GM18498 (cell line): ENCODE results near the gene RECK.
"Not testable (repeated sequence)": the region's sequence is repeated elsewhere in the genome, so short reads cannot be mapped to it uniquely, and the experiment has no call there.

Experiments used
- ATAC-seq: cut with Tn5 transposase; IDR thresholded peaks from one replicate; pipeline ENCODE4 v1.9.1; 2021; ENCODE audit warnings: mild to moderate bottlenecking, moderate library complexity; ENCODE audit not compliant: unreplicated experiment

The RECK gene

DNA sequence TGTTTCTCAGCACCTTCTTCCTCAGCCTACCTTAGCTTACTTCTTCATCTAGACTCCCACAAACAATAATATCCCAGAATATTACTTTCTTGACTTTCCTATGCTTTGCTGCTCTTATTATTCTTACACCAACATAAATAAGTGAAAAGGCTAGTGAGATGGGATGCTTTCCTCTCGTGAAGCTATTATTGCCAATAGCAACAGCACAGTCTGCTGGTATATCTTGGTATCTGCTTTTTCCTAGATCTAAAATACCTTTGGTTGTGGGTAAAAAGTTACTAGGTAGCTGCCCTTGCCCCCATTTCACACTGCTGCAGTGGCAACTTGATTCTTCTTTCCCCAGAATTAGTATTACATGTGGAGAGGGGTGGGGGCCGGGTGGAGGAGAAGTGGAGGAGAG, 73.7 kb downstream of the RECK start:
- no peak for ATAC-seq

DNA sequence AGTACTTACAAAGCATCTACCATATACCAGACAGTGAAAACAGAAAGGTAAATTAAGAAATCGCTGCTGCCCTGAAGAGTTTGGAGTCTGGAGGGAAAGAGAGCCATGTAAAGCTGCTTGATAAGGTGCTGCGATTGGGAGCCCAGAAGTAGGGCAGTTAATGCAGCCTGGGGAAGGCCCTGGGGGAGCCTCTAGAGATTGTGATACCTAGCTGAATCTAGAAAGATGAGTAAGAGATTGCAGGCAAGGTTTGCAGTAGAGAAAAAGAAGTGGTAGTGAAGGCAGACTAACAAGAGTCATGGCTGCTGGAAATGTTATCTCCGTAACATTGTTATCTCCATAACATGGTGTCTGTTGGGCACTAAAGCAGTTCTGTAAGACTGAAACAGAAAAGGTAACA, 75.8 kb downstream of the RECK start:
- ATAC-seq = no peak

DNA sequence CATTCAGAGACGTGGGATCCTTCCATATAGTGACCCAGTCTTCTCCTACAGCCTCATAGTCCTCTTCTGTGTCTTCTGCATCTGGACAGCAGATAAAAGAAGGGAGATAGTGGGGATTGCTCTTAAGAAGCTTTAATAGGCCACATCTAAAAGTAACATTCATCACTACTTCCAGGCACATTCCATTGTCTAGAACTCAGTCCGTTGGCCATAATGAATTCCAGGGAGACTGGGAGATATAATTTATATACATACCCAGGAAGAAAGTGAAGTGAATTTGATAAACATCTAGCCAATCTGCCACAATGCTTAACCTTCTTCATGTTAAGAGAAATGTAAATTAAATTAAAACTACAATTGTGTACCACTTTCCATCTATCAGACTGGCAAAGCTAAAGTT, 77.3 kb downstream of the RECK start:
- ATAC-seq = no peak

DNA sequence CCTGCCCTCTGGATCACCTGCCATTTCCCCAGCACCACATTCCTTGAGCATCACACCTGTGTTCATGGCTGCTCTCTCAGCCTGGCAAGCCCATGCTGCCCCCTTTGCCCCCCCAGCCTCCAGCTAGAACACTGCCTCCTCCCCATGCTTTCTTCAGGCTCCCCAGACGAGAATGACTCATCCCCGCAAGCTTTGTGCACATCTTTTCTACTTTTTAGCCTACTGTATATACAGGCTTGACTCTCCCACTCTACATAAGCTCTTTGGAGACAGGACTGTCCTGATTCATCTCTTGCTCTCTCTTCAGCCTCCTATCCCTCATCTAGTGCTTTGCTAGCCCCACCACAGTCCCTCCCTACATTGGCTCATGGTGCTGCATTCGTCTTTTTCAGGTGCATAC, 79.9 kb downstream of the RECK start:
- ATAC-seq = no peak

DNA sequence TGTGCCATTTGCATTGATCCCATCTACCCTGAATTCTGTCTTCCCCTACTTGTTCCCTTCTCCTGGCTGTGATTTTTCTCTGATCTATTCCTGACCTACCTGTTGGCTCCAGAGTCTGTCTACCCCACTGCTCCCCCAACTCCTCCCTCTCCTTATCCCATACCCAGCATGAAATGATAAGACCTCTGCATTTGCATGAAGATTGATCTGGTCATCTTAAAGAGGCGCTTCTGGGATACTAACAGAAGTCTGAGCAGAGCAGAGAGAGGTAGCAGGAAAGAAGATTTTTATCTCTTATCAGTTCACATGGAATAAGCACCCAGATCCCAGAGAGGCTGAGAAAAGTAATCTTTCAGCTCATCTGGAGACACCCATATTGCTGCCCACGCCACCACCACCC, 81.5 kb downstream of the RECK start:
- ATAC-seq = no peak

DNA sequence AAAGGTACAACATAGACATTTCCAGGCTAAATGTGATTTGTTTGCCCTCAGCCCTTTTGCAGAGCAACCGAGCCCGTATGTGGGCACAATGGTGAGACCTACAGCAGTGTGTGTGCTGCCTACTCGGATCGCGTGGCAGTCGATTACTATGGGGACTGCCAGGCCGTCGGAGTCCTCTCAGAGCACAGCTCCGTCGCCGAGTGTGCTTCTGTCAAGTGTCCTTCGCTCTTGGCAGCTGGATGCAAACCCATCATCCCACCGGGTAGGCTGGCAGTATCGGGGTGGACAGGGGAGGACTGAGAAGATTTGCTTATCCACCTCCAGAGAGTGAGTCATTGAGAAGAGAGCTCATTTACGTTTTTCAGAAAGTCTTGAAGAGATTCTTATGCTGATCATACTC, 82.0 kb downstream of the RECK start:
- no peak for ATAC-seq

DNA sequence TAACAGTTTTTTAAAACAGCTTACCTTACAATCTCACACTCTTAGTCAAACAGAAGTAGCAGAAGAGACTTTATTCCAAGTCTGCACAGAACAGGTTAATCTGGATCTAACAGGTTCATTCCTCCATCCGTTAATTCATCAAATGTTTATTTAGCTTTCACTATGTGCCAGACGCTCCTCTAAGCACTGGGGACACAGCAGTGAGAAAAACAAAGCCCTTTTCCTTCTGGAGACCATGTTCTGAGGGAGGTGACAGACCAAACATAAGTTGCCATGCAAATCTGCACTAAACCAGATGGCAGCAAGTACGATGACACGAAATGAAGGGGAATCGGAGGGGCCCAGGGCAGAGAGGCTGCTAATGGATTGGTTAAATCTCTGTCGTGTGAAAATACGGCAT, 82.8 kb downstream of the RECK start:
- ATAC-seq = no peak

DNA sequence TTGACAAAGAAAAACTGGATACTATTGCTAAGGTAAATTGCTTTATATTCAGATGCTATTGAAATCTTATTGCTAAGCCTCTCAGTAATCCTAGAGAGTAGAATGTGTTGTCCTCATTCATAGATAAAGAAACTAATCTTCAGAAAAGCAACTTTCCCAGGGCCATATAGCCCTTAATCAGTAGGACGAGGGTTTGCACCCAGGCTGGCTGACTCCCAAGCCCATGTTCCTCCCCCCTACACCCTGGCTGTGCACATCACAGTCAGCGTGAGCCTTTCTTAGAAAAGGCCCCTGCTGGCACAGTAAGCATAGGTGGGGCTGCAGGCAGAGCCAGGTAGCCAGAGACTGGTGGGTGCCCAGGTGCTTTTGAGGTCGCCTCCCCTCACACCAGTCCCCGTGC, 84.0 kb downstream of the RECK start:
- no peak for ATAC-seq

DNA sequence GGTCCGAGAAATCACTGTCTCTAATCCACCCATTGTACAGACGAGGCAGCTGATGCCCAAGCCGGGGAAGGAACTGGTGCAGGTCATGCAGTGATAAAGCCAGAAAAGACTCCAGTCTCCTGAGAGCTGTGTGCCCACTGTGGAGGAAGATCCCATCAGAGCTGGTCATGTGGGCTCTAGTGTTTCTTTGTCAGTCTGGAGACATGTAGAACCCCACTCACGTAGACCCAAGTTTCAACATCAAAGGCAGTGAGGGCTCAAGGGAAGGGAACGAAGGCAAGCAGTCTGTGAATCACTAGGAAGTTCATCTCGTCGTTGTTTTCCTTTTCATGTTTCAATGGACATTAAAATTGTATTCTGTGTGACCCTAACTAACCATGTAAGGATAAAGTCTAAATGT, 85.3 kb downstream of the RECK start:
- no peak for ATAC-seq

DNA sequence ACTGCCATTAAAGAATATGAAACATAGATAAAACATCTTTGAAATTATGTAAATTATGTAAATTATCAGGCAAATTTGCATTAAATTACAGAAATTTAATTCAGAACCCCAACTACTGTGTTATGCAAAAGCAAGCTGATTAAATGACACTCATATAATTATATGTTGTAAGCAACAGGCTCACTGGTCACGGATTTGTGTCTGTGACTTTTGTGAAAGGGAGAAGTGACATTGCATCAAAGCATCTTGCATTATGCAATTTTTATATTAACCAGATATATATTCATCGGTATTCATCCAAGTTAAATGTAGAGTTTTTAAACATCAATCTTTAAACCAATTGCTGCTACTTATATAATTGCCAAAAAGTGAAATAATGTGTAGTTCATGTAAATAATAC, 86.8 kb downstream of the RECK start:
- ATAC-seq = no peak

DNA sequence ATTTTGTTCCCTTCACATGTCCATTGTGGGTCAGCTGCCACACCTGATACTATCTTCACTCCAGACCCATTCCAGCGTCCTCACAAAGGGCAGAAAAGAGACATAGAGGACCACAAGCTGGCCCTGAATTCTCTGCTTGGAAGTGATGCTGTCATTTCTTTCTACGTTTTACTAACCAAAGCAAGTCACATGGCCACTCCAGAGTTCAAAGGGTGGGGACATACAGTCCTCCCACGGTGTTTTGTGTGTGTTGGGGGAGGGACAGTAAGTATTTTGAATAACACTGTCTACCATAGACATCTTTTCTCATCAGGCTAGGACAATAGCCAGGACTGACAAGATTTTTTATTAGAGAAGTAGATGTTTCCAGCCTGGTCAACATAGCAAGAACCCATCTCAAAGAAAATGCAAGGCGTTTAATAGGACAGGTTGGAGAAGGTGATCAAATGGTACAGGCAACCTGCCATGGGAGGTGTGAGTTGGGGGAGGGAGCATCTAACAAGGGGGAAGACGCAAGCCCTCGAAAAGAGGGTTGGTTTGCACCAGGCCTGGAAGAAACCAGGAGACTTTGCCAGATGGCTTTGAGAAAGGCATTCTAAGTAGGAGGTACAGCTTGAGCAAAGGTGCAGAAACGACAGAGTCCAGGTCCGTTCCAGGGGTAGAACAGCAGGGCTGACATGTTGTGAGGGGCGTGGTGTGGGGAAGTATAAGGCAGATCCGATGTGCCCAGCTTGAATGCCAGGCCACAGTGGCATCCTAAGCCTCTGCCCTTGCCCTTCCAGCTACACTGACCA, 88.5 kb downstream of the RECK start:
- ATAC-seq = no peak

DNA sequence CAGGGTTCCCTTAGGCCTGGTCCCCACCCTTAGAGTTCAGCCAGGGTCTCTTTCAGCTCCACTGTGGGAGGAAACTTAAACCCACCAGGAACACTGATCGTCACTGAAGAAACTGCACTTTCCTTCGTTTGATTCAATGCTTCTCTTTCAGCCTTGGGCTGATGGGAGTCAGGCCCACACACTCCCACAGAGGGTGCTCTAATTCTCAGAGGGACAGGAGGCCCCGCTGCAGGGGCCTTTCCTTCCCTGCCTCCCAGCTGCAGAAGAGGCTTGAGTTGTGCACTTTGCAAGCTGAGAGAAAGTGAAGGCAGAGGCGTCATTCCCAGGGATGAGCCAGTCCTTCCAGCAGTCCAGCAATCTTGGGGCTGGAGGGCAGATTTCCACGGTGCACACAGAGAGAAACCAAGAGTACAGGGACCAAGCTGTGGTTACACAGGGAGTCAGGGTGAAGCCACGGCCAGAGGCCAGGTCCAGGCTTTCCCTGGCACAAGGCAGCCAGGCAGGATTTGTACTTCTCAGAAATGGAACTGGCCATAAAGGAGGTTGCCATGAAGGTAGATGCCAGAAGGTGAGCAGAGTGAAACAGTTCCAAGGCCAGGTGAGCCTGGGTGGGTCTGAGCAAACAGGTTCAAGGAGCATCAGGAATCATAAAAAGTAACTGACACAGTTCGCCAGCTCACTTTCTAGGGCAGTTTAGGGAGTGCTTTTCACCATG, 89.5 kb downstream of the RECK start:
- ATAC-seq = no peak

DNA sequence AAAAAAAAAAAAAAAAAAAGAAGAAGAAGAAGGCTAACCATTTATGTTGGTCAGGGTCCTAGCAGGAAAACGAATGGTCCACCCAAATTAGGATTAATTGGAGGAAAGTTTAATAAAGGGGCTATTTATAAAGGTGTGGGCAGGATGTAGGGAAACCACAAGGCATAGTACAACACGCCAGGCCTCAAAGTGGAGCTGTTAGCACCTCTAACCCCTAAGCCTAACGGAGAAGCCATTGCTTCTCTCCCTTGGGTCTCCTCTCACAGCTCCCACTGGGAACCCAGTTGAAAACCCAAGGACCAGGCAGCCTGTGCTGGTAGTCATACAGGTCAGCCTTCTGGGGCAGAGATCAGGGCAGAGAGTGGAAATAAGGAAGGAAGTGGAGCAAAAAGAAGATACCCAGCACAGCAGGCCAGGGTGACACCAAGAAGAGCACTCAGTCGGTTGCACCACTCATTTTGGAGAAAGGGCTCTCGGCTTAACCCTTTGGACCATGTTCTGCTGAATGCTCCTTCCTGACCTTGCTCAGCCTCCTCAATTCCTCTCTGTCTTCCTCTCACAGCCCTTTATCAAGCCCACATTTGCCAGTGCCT, 91.0 kb downstream of the RECK start:
- no peak for ATAC-seq

DNA sequence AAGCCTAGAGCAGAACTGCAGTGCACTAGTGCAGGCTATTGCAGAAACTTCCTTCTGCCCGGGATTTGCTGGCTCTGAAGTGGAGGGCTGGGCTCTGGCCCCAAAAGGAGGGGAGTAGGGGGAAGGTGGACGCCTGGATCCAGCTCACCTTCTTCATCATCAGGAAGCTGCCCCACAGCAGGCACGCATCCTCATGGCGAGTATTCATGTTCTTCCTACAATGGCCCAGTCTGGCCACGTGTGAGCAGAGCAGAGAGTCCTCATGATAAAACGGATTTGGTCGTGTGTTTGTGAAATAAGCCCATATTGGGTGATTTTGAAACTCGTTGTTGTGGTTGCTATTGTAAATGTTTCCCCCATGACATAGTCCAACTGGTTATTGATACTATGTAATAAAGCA, 91.6 kb downstream of the RECK start:
- ATAC-seq = no peak

DNA sequence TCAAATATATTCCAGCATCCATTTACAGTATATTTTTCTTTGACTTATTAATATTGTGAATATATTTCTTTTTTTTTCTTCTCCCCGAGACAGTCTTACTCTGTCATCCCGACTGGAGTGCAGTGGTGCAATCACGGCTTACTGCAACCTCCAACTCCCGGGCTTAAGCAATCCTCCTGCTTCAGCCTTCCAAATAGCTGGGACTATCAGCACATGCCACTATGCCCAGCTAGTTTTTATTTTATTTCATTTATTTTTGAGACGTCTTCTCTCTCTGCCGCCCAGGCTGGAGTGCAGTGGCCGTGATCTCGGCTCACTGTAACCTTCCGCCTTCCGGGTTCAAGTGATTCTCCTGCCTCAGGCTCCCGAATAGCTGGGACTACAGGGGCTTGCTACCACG, 92.4 kb downstream of the RECK start:
- ATAC-seq = no peak

DNA sequence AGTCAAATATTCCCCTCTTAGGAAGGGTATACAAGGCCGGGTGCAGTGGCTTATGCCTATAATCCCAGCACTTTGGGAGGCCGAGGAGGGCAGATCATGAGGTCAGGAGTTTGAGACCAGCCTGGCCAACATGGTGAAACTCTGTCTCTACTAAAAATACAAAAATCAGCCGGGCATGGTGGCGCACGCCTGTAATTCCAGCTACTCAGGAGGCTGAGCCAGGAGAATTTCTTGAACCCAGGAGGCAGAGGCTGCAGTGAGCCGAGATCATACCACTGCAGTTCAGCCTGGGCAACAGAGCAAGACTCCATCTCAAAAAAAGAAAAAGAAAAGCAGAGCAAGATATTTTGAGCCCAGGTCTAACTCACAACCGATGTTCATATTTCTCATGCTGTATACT, 95.0 kb downstream of the RECK start:
- ATAC-seq = not testable (repeated sequence)

DNA sequence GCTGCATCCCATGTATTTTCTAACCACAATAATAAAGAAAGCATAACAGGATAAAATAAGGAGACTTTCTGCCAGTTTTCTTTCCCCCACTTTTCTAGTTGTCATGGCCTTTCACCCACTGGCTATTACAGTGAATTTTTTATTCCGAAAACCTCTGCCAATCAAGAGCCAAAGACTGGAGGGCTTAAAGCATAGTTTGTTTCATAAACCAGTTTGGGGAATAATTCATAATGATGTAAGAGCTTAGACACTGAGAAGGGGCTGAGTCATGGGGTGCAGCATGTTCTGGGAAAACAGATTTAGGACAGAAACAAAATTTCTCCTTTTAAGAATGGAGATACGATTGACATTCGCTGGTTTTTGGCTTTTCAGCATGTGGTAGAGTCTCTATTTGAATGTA, 95.4 kb downstream of the RECK start:
- no peak for ATAC-seq

DNA sequence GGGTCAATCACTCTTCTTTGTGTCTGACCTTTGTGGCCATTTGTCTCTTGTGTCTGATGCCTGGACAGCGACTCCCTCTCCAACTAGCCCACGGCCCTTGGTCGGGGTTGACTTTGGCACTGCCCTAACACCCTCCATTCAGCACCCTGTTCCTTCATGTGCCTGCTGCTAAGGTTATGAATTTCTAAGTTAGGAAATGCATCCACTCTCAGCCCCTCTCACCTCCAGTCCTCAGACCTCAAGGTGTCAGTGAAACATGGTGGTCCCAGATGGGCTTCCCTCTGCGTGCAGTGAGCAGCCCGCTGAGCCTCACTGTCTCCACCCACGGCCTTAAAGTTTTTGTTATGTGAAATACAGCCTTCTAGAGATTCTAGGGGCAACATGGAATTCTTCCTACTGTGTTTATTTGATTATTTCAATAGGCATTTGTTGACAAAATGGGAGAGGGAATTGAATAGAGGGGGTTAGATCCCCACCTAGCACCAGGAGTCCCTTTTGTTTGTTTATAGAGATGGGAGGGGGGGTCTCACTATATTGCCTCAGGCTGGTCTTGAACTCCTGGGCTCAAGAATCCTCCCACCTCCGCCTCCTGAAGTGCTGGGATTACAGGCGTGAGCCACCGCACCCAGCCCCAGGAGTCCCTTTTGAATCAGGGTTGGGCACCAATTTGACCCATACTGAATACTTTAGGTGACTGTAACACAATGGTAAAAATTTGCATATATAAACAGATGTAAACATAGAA, 98.2 kb downstream of the RECK start:
- no peak for ATAC-seq

DNA sequence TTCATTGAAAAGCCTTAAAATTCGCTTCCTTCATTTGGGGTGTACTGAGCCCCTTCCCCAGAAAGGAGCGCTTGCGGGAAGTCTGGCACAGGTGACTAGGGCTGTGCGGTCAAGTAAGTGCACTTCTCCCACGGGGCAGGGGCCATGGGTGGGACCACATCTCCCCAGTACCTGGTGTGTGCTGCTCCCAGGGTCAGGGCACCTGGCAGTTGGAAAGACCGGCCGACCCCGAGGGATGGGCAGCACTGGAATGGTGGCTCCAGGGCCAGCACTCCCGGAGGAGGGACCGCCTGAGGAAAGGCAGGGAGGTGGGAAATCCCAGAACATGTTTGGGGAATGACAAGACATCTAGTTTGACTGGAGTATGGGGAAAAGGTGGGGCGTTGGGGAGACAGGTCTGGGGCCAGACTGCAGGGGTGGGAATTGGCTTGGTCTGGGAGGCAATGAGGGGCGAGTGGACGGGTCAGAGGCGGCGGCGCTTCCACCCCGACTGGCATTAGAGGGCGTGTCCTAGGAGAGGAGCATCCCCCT, 99.1 kb downstream of the RECK start:
- ATAC-seq = no peak

DNA sequence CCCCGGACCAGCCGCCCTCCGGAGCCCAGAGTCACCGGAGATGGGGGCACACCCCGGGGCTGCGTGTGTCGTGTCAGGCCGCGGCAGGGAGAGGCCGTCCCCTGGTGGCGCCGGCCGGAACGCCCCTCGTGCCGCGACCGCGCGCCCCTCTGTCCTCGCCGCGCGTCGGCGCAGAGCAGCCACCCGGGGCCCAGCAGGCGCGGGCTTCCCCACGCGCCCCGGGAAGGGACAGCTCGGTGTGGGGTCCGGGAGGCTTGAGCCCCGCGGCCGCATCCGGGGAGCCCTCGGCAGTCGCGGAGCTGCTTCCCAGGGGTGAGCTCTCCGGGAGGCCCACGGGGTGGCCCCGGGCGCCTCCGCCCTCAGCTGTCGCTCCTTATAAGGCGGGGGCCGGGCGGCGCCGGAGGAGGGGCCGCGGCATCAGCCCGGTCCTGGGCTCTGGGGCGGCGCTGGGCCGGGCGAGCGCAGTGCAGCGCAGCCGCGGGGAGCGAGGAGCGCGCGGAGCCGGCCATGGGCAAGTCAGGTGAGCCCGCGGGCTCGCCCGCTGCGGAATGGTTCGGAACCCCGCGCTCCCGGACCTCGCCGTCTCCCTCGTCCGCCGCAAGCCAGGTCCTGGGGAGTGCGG, 99.7 kb downstream of the RECK start, which contains the start of gene GLIPR2:
TSS of gene GLIPR2 (plus strand) at position 462 of the 622 bp plus-strand sequence. CDS start at position 508, 46 bp downstream.
- peak; percentile 98 for ATAC-seq
